GM19467 (cell line): Measurements from ENCODE around the gene INPP5D.
"Not testable (repeated sequence)": the region's sequence is repeated elsewhere in the genome, so short reads cannot be mapped to it uniquely, and the experiment has no call there.

ENCODE experiments used
- ATAC-seq: cut with Tn5 transposase; IDR thresholded peaks from one replicate; pipeline ENCODE4 v1.9.1; 2021; ENCODE audit warnings: mild to moderate bottlenecking, moderate library complexity; ENCODE audit not compliant: unreplicated experiment

Gene INPP5D

DNA sequence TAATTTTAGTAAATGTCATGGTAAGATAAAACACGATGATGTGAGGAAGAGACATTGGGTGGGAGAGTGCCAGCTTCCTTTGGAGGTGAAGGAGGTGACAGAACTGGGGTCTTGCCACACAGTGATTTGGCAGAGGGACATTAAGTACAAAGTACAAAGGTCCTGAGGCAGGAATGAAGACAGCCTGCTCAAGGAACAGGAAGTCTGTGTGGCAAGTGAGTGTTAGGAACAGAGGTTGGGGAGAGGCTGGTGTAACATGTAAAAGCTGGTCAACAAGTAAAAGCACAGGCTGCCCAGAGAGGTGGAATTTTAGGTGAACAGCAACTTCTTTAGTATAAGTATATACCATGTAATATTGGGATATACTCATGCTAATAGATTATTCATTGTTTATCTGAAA lies 73.1 kb downstream of the INPP5D start:
- ATAC-seq: no peak

DNA sequence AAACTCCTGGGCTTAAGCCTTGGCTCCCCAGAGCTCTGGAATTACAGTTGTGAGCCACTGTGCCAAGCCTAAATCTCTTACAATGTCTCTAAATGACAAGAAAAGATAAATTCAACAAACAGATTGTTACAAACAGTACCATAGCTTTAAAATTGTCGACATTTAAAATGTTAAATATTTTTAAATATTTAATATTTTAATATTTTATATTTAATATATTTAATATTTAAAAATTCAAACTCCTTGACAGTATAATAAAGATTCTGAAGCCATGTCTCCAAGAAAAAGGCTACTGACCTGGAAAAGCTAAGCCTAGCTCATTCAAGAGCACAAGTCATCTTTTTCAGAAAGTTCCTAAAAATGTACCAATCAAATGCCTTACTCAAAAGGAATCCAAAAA lies 75.3 kb downstream of the INPP5D start:
- ATAC-seq: no peak

DNA sequence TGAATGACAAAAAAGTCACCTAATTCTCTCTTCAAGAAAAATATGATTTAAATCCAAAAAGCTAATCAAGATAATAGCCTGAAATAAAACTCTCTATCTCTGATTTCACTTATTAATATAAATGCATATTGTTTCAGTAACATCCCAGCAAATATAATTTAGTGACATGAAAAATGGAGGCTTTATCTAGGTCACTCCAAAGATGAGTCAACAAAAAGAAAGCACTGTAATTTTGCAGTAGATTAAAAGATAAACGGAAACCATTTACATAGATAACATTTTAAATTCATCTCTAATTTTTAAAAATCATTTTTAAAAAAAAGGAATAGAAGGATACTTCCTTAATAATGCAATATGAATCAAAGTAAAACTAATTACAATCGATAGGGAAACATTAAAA lies 76.9 kb downstream of the INPP5D start:
- no peak for ATAC-seq

DNA sequence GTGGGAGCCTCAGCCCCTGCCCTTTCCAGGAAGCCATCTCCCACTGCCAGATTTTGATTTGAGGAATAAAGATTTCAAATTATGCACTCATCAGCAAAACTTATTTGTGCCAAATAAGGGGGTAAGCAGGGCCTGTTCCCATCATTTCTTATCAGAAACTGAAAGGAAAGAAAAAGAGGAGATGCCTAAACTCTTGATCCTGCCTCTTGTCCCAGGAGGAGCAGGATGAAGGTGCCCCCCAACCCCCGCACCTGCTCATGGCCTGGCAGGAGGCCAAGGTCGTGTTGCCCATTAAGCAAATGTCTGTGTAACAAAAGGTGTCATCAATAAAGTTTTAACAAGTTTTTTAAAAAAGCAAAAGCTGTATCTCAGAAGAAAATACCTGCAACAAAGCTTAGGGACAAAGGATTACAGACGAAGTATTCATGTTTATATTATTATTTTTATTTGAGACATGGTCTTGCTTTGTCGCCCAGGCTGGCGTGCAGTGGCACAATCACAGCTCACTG lies 80.0 kb downstream of the INPP5D start:
- ATAC-seq: no peak

- ATAC-seq: no peak
These were observed 80.8 kb downstream of the INPP5D start for GRCh38 chr2:233140978-233141377.

DNA sequence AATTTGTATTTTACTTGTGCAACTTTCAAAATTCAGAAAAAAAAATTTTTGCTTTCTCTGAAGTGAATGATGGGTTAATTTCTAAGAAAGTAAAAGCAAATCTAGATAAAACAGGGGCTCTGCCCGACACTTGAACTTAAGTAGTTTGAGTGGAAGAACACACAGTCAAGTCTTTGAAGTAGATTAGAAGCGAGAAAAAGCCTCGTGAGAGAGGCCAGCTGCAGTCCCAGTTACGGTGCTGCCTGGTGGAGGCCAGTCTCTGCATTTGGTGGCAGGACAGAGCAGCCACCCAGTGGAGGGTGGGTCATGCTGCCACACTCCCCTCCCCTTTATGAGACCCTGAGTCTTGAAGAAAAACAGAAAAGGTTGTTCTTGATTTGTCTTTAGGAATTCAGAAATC lies 81.8 kb downstream of the INPP5D start:
- ATAC-seq: no peak

- peak; percentile 71 for ATAC-seq
These were observed 82.3 kb downstream of the INPP5D start for GRCh38 chr2:233142355-233142897.

GRCh38 chr2:233143700-233144331 lies 83.7 kb downstream of the INPP5D start:
- ATAC-seq: no peak

DNA sequence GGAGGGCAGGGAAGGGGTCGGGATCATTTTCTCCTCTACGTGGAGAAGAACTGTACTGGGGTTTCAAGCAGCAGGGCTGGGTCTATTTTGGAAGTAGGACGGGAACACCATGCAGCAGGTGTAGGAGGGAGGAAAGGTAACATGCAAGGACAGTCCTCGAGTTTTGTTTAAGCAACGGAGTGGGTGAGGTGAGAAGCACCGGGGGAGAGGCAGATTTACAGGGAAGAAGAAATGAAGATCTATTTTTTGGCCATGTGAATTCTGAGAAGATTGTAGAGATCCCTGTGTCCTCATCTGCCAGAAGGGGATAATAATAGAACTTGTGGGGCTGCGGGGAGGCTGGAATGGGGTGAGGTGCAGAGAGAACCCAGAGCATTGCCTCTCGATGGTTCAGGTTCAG lies 85.6 kb downstream of the INPP5D start:
- ATAC-seq: no peak

- no peak for ATAC-seq
These were observed 86.1 kb downstream of the INPP5D start for GRCh38 chr2:233146194-233146593.

- no peak for ATAC-seq
These were observed 87.1 kb downstream of the INPP5D start for GRCh38 chr2:233147136-233147828.

GRCh38 chr2:233147829-233148167 lies 87.7 kb downstream of the INPP5D start:
- ATAC-seq: no peak

DNA sequence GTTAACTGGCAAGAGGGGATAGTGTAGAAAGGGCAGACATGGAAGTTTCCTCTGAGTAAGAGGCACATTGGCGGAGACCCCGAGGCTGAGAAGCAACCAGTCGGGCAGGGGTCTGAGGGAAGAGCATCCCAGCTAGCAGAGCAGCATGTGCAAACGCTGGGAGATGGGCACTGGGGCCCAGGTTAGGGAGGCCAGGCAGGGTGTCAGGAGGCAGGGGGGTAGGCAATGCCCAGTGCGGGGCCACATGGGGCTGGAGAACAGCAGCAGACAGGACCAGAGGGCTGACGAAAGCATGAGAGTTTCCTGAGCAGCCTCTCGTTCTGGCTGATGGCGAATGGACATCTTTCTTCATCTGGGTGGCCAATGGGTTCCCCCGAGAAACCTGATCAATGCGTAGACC lies 88.2 kb downstream of the INPP5D start:
- ATAC-seq: no peak

GRCh38 chr2:233152541-233152940 lies 92.4 kb downstream of the INPP5D start:
- ATAC-seq: no peak

DNA sequence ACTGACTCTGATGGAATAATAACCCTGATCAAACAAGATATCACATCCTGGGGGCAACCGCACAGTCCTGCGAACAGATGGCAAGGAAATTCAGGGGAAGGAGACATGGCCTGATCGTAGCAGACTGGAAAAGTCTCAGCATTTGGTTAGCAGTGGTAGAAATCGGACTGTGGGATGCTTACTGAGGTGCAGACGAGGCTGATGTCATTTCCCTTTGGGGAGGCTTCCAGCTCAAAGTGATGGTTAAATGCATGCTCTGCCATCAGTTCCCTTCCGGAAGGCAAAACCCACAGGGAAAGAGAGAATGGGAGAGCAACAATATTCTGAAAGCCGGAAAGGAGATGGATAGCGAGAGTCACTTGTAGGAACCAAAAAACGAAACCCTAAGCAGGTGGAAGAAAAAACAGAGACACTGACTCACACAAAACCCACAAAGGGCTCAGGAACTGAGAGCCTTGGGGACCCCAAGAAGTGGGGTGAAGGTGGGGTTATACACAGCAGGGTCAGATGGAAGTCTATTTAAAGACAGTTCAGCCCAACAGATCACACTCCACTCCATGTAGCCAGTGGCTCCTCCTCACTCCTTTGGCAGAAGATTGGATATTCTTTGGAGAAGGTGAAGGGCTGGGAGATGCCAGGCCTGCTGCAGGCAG lies 93.1 kb downstream of the INPP5D start:
- ATAC-seq: no peak

DNA sequence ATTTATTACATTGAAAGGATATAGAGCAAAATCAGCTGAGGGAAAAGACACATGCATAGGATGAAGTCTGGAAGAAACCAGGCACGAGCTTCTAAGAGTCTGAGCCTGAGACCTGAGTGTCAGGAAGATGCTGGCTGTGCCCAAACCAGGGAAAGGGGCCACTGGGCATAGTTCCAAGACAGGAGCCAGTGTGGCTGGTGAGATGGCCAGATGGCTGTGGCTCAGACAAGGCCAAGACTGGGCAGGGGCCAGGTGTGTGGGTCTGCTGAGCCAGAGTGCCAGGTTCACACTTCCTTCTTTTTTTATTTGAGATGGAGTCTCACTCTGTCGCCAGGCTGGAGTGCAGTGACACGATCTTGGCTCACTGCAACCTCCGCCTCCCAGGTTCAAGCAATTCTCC lies 95.9 kb downstream of the INPP5D start:
- ATAC-seq: no peak

DNA sequence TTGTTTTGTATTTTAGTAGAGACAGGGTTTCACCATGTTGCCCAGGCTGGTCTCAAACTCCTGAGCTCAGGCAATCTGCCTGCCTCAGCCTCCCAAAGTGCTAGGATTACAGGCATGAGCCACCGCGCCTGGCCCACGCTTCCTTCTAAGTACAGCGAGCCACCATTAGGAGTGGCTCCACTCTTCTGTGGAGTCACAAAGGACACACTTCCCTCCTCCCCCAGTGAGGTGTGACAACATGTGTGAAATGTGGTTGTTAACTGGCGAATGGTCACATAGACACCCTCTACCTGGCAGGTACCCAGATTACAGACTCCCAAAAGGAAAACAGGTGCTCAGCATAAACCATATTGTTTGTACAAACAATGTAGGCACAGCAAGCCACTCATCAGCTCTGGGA lies 96.3 kb downstream of the INPP5D start:
- not testable (repeated sequence) for ATAC-seq

GRCh38 chr2:233161730-233162129 lies 101.6 kb downstream of the INPP5D start:
- no peak for ATAC-seq

GRCh38 chr2:233162770-233163169 lies 102.6 kb downstream of the INPP5D start:
- no peak for ATAC-seq

- no peak for ATAC-seq
These were observed 103.5 kb downstream of the INPP5D start for GRCh38 chr2:233163486-233164103.

GRCh38 chr2:233164128-233164635 lies 104.0 kb downstream of the INPP5D start:
- ATAC-seq: no peak
